Transverse colon (tissue), 4 donors: ENCODE data around the gene MROH9.

Experiments used
- CTCF ChIP-seq, 5 experiments: fragments of 200-600 bp in 3 of 5; fragments of 450-650 bp in 2 of 5; sonication (generic) in 3 of 5; IDR thresholded peaks; 1 replicate in 2 of 5; 2 replicates in 3 of 5; pipeline ENCODE4 v1.5.1; 2016 to 2017; ENCODE audit warnings: antibody characterized with exemption in 5 of 5, inconsistent platforms in 3 of 5, mild to moderate bottlenecking in 2 of 5, moderate library complexity in 1 of 5
- EP300 ChIP-seq: sonication (generic); formaldehyde crosslinking; IDR thresholded peaks from one replicate; pipeline ENCODE4 v1.6.1; 2017; ENCODE audit warnings: antibody characterized with exemption, low read depth
- POLR2AphosphoS5 ChIP-seq, 3 donors: sonication (generic); formaldehyde crosslinking; IDR thresholded peaks; one replicate each; pipeline ENCODE4 v1.6.1; 2016; ENCODE audit warnings: antibody characterized with exemption in 3 of 3

GRCh38 chr1:171055966-171056643 lies 120.8 kb downstream of the MROH9 start:
- no peak for TF ChIP-seq POLR2AphosphoS5 (IDR thresholded peaks at IDR 0.05)
- TF ChIP-seq CTCF (IDR thresholded peaks at IDR 0.05), result no peak
- no peak for TF ChIP-seq EP300
